Prostate gland (tissue), 2 donors: ENCODE results near the gene ATP9B.

Experiments used
- CTCF ChIP-seq, 4 experiments: fragments of 200-600 bp in 2 of 4; fragments of 450-650 bp in 2 of 4; sonication (generic) in 2 of 4; IDR thresholded peaks; 1 replicate in 3 of 4; 2 replicates in 1 of 4; pipeline ENCODE4 v1.5.1; 2016 to 2019; ENCODE audit warnings: antibody characterized with exemption in 4 of 4, mild to moderate bottlenecking in 2 of 4, moderate library complexity in 2 of 4
- POLR2A ChIP-seq: fragments of 450-650 bp; IDR thresholded peaks from one replicate; pipeline ENCODE4 v1.6.1; 2016; ENCODE audit warnings: antibody characterized with exemption, mild to moderate bottlenecking
- POLR2AphosphoS5 ChIP-seq: sonication (generic); formaldehyde crosslinking; IDR thresholded peaks from one replicate; pipeline ENCODE4 v1.6.1; 2017; ENCODE audit warnings: antibody characterized with exemption

- TF ChIP-seq POLR2AphosphoS5 (no peak), CTCF (IDR thresholded peaks at IDR 0.05) (no peak), POLR2A (no peak)
These were observed 334.8 kb downstream of the ATP9B start for GRCh38 chr18:79403723-79404566.
